Measurements from ENCODE around the gene OTC. TPM values are rescaled to one million over a fixed set of nuclear protein-coding genes. Genes with fewer than 3 reads are reported as not detected.

OTC gene
- total RNA-seq, 4 donors from 2014 or later = 30.5 to 70.6 (median 46.5) TPM

- Histone ChIP-seq H3K9me3 (no peaks in the 10 kb centered on the region), H3K27ac (no peak overlapping the region), H3K36me3 (no peaks in the 10 kb centered on the region), H3K4me3 (no peak overlapping the region), H3K27me3 (no peaks in the 10 kb centered on the region), H3K4me1 (no peaks in the 10 kb centered on the region)
- no peak for DNase-seq
- TF ChIP-seq, protein P1, sequence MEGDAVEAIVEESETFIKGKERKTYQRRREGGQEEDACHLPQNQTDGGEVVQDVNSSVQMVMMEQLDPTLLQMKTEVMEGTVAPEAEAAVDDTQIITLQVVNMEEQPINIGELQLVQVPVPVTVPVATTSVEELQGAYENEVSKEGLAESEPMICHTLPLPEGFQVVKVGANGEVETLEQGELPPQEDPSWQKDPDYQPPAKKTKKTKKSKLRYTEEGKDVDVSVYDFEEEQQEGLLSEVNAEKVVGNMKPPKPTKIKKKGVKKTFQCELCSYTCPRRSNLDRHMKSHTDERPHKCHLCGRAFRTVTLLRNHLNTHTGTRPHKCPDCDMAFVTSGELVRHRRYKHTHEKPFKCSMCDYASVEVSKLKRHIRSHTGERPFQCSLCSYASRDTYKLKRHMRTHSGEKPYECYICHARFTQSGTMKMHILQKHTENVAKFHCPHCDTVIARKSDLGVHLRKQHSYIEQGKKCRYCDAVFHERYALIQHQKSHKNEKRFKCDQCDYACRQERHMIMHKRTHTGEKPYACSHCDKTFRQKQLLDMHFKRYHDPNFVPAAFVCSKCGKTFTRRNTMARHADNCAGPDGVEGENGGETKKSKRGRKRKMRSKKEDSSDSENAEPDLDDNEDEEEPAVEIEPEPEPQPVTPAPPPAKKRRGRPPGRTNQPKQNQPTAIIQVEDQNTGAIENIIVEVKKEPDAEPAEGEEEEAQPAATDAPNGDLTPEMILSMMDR (IDR thresholded peaks at IDR 0.05) = no peak
- TF ChIP-seq POLR2A (IDR thresholded peaks at IDR 0.05) = no peak
Measured at GRCh38 chrX:38341442-38341841, 11.0 kb upstream of the OTC start.

DNA sequence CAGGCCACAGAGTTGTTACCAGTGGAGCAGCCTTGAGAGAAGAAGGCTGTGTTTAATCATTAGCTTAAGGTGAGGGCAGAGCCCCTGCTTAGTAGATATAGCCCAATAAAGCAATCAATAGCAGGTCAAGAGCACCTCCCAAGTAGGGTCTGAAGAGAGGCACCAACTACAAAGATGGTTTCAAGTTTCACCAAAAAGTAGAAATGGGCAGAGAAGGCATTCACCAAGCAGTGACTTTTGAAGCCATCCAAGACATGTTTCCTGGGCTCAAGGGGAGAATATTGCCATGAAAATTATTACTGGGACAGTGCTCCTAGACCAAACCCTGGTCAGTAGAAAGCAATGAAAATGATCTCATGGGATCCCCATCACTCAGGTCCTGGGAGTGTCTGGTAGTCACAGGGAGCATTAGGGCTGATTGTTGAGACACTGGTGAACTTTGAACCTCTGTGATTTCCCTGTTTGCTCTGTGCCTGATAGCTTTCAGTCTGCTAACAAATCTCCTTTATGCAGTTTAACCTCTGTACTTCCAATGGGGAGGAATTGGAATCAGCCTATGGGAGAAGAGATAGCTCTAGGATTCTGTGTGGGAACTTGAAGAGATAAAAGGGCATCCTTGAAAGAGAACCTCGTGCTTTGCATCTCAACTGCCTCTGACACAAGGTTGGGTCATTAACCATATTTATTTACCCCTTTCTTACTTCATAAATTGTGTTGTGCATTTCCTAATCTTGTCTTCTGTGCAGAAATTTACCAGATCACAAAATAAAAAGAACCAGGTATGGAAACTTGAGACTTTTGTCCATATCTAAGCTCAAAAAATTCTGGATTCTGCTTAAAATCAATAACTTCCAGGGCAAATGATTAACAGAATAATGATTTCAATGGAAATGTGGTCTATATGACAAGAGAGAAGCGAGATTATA, 9.3 kb upstream of the OTC start:
- Histone ChIP-seq H3K4me1 (no peaks in the 10 kb centered on the region), H3K9me3 (no peaks in the 10 kb centered on the region), H3K27me3 (no peaks in the 10 kb centered on the region), H3K27ac (peak overlapping the region in 2 of 4 donors; percentile 71 to 75), H3K4me3 (no peak overlapping the region), H3K36me3 (no peaks in the 10 kb centered on the region)
- peak in 1 of 3 donors; percentile 53 for DNase-seq
- TF ChIP-seq, protein P1 (IDR thresholded peaks at IDR 0.05) = no peak
- TF ChIP-seq POLR2A (IDR thresholded peaks at IDR 0.05) = no peak

DNA sequence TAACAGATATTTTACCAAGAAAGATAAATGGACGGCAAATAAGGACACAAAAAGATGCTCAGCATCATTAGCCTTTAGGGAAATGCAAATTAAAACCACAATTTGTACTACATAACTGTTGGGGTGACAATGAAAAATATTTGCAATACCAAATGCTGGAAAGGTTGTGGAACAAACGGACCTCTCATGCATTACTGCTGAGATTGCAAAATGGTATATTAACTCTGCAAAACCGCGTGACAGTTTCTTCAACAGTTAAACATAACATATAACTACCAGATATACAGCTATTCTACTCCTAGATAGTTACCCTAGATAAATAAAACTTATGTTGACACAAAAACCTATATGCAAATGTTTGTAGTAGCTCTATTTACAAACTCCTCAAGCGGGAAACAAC, 6.3 kb upstream of the OTC start:
- no peak overlapping the region for H3K27ac ChIP-seq
- H3K4me1 ChIP-seq = no peaks in the 10 kb centered on the region
- no peaks in the 10 kb centered on the region for H3K36me3 ChIP-seq
- no peaks in the 10 kb centered on the region for H3K9me3 ChIP-seq
- DNase-seq = no peak
- no peak overlapping the region for H3K4me3 ChIP-seq
- no peak for TF ChIP-seq POLR2A (IDR thresholded peaks at IDR 0.05)
- TF ChIP-seq, protein P1 (IDR thresholded peaks at IDR 0.05) = no peak
- no peaks in the 10 kb centered on the region for H3K27me3 ChIP-seq

DNA sequence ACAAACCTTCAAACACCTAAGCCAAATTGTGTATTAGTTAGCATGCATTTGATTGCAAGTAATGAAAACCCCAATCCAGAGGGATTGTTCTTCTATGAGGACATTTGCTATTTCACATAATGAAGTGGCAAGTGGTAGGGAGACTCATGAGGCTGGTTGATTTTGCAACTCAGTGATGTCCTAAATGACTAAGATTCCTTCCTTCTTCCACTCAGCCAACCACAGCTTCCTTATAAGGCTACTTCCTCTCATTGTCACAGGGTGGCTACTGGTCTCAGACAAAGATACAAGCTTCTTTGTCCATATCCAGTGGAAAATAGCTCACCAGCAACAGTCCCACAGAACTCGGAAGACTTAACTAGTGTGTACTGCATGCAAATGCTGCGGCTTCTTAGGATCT, 5.3 kb upstream of the OTC start:
- Histone ChIP-seq H3K27ac (no peak overlapping the region), H3K36me3 (no peaks in the 10 kb centered on the region), H3K4me3 (no peak overlapping the region), H3K4me1 (no peaks in the 10 kb centered on the region), H3K27me3 (no peaks in the 10 kb centered on the region), H3K9me3 (no peaks in the 10 kb centered on the region)
- DNase-seq = no peak
- TF ChIP-seq, protein P1 (IDR thresholded peaks at IDR 0.05) = no peak
- no peak for TF ChIP-seq POLR2A (IDR thresholded peaks at IDR 0.05)

GRCh38 chrX:38351346-38351745, 1.1 kb upstream of the OTC start:
- TF ChIP-seq, protein P1 (IDR thresholded peaks at IDR 0.05) = no peak
- TF ChIP-seq POLR2A (IDR thresholded peaks at IDR 0.05) = no peak
- no peak for DNase-seq
- H3K27me3 ChIP-seq = no peaks in the 10 kb centered on the region

More at GRCh38 chrX:38351346-38351745, 1.1 kb upstream of the OTC start:
- no peak overlapping the region for H3K27ac ChIP-seq
- H3K4me3 ChIP-seq = no peak overlapping the region
- H3K9me3 ChIP-seq = no peaks in the 10 kb centered on the region
- no peaks in the 10 kb centered on the region for H3K4me1 ChIP-seq
- H3K36me3 ChIP-seq = no peaks in the 10 kb centered on the region

Data from Peyer's patch (tissue), 4 donors.